AG10803 (cell line): ENCODE results near the gene CXCR2.
"Not testable (repeated sequence)": the region's sequence is repeated elsewhere in the genome, so short reads cannot be mapped to it uniquely, and the experiment has no call there.

Experiments
- DNase-seq: peaks from one replicate; pipeline ENCODE4 v3.0.0; 2010; ENCODE audit warnings: low read depth
- H3K4me3 ChIP-seq: 2 replicates; pipeline ENCODE4 v1.5.1; 2011; ENCODE audit warnings: mild to moderate bottlenecking, low read length, control low read depth
- CTCF ChIP-seq: conservative IDR thresholded peaks from 2 replicates; pipeline ENCODE4 v1.5.1; 2011; ENCODE audit warnings: mild to moderate bottlenecking, low read length, control low read depth, inconsistent platforms

The CXCR2 gene

GRCh38 chr2:218083352-218083676 lies 42.5 kb upstream of the CXCR2 start:
- no peak for TF ChIP-seq CTCF
- H3K4me3 ChIP-seq, result no peak overlapping the region
- DNase-seq, result no peak

GRCh38 chr2:218086478-218086877 lies 39.4 kb upstream of the CXCR2 start:
- no peak for DNase-seq
- no peak for TF ChIP-seq CTCF
- no peak overlapping the region for H3K4me3 ChIP-seq

GRCh38 chr2:218089259-218089658 lies 36.6 kb upstream of the CXCR2 start:
- DNase-seq, result no peak
- no peak for TF ChIP-seq CTCF
- H3K4me3 ChIP-seq, result no peak overlapping the region

GRCh38 chr2:218091746-218092145 lies 34.1 kb upstream of the CXCR2 start:
- H3K4me3 ChIP-seq, result no peak overlapping the region
- TF ChIP-seq CTCF, result no peak
- DNase-seq, result no peak

- TF ChIP-seq CTCF, result no peak
- no peak for DNase-seq
- no peak overlapping the region for H3K4me3 ChIP-seq
Observed at GRCh38 chr2:218093879-218094278, 31.9 kb upstream of the CXCR2 start.

- TF ChIP-seq CTCF, result no peak
- no peak overlapping the region for H3K4me3 ChIP-seq
- no peak for DNase-seq
Observed at GRCh38 chr2:218095853-218096252, 30.0 kb upstream of the CXCR2 start.

- no peak overlapping the region for H3K4me3 ChIP-seq
- DNase-seq, result no peak
- TF ChIP-seq CTCF, result no peak
Observed at GRCh38 chr2:218097975-218098374, 27.9 kb upstream of the CXCR2 start.

- not testable (repeated sequence) for H3K4me3 ChIP-seq, DNase-seq
Observed at GRCh38 chr2:218108834-218109233, 17.0 kb upstream of the CXCR2 start.

GRCh38 chr2:218121789-218122188 lies 4.0 kb upstream of the CXCR2 start:
- not testable (repeated sequence) for DNase-seq, H3K4me3 ChIP-seq

GRCh38 chr2:218122286-218122685 lies 3.5 kb upstream of the CXCR2 start:
- not testable (repeated sequence) for H3K4me3 ChIP-seq, DNase-seq
